GM12801 (cell line): ENCODE data around the gene CCDC78.

Experiments
- CTCF ChIP-seq: IDR thresholded peaks from one replicate; pipeline ENCODE4 v1.5.1; 2011; ENCODE audit warnings: control low read depth; ENCODE audit not compliant: insufficient read length; ENCODE audit errors: extremely low read depth

Gene CCDC78

DNA sequence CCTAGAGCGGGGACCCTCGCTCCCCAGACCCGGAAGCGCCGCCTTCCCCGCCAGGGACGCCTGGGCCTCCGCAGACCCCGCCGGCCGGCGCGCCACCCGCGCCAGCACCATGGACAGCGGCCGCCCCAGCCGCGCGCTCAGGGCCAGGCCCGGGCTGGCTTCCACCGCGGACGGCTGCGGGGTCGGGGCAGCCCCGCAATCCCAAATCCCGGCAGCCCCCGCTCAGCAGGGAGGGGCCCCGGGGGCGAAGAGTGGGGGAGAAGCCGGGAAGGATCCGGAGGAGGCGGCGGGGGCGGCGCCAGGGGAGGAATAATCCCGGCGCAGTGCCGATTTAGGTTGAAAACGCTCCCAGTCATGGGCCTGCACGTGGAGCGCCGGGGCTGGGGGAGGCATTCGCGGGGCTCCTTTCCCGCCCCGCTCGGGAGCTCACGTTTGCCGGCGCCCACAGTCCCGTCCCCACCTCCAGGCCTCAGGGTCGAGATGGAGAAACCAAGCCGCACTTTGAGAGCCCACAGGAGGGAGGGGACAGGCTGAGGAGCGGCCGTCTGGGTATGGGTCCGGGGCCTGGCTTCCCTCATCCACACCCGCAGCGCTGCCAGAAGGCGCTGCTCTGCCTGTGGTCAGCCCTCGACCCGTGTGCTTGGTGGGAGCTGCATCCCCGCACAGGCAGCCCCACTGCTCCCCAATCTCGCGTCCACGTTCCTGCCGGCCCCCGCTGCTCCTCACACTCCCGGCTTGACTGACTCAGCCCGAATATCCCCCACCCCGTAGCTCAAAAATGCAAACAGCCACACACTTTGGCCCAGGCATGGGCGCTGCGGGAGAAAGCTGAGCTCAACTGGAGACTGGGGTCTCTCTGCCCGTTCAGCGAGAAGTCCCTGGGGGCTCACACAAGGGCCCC lies 25.3 kb downstream of the CCDC78 start:
- TF ChIP-seq CTCF: no peak

DNA sequence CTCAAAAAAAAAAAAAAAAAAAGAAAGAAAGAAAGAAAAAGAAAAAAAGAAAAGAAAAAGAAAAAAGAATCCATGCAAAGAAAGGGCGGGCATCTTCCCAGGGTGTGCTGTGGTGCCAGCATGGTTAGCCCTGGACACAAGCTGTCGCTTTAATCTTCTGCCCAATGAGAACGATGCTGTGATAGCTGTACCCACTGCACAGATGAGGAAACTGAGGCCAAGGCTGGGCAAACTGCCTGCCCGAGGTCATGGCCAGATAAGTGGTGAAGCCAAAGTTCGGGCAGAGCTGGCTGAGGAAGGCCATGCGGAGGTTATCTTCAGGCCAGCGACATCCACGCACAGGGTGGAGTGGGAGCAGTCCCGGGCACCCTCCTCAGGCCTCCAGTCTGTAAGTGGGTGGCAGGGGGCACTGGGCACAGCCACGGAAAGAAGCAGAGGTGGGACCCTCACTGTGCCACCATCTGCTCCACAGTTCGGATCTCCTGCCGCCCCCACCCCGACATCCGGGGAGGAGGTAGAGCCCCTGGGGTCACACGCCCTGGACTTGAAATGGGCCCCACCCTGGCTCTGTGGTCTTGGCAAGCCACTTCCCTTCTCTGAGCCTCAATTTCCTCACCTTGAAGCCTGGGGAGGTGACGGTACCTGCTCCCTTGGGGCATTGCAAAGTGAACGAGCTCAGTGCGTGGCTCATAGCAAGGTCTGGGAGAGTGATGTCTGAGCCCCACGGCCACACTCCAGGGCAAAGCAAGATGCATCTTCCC lies 27.2 kb downstream of the CCDC78 start:
- TF ChIP-seq CTCF: no peak

GRCh38 chr16:695355-696089 lies 30.7 kb downstream of the CCDC78 start:
- TF ChIP-seq CTCF: no peak

GRCh38 chr16:694863-695354 lies 31.3 kb downstream of the CCDC78 start:
- TF ChIP-seq CTCF: no peak

- no peak for TF ChIP-seq CTCF
Observed at GRCh38 chr16:694187-694862, 31.9 kb downstream of the CCDC78 start.

DNA sequence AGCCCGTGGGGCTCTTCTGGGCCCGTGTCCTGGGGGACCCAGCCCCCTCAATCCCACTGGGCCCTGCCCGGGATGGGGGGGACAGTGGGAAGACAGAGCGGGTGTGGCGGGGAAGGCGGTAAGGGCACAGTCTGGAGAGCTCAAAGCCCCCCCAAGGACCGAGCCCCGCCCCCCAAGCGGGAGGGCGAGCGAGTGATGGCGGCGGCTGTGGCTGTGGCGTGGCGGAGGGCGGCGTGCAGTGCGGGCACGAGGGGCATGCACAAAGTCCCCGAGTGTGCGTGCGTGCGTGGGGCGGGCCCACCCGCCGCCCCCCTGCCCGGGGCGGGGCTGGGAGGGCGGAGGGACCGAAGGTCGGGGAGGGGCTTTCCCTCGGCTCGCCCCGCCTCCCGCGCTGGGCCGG lies 32.5 kb downstream of the CCDC78 start:
- TF ChIP-seq CTCF: no peak
